Measurements from ENCODE around the gene ARL6IP6. TPM values are rescaled to one million over a fixed set of nuclear protein-coding genes. Genes with fewer than 3 reads are reported as not detected.

Gene ARL6IP6
- 17.3 and 18.1 TPM in 2 replicates for total RNA-seq

GRCh38 chr2:152718076-152718908 lies at the start of gene ARL6IP6:
ARL6IP6 (plus strand) TSS chr2:152718620; CDS start chr2:152718625, 5 bp downstream.
- peak; percentile 79 to 92 for DNase-seq (ENCODE audit: low read depth in 2 of 2)

GRCh38 chr2:152674334-152674733 lies 44.1 kb upstream of the ARL6IP6 start:
- no peak for DNase-seq (ENCODE audit: low read depth in 2 of 2)

GRCh38 chr2:152676461-152676860 lies 42.0 kb upstream of the ARL6IP6 start:
- no peak for DNase-seq (ENCODE audit: low read depth in 2 of 2)

GRCh38 chr2:152678808-152679207 lies 39.6 kb upstream of the ARL6IP6 start:
- DNase-seq (ENCODE audit: low read depth in 2 of 2) = no peak

GRCh38 chr2:152682663-152683062 lies 35.8 kb upstream of the ARL6IP6 start:
- no peak for DNase-seq (ENCODE audit: low read depth in 2 of 2)

- DNase-seq (ENCODE audit: low read depth in 2 of 2) = no peak
Observed at GRCh38 chr2:152683400-152683799, 35.0 kb upstream of the ARL6IP6 start.

GRCh38 chr2:152686321-152686720 lies 32.1 kb upstream of the ARL6IP6 start:
- DNase-seq (ENCODE audit: low read depth in 2 of 2) = no peak

- no peak for DNase-seq (ENCODE audit: low read depth in 2 of 2)
Observed at GRCh38 chr2:152693033-152693432, 25.4 kb upstream of the ARL6IP6 start.

GRCh38 chr2:152694161-152694661 lies 24.2 kb upstream of the ARL6IP6 start:
- no peak for DNase-seq (ENCODE audit: low read depth in 2 of 2)

GRCh38 chr2:152695763-152696162 lies 22.7 kb upstream of the ARL6IP6 start:
- no peak for DNase-seq (ENCODE audit: low read depth in 2 of 2)

GRCh38 chr2:152696476-152696875 lies 21.9 kb upstream of the ARL6IP6 start:
- no peak for DNase-seq (ENCODE audit: low read depth in 2 of 2)

- DNase-seq (ENCODE audit: low read depth in 2 of 2) = no peak
Observed at GRCh38 chr2:152701198-152701597, 17.2 kb upstream of the ARL6IP6 start.

GRCh38 chr2:152706477-152707021 lies 11.9 kb upstream of the ARL6IP6 start:
- no peak for DNase-seq (ENCODE audit: low read depth in 2 of 2)

- no peak for DNase-seq (ENCODE audit: low read depth in 2 of 2)
Observed at GRCh38 chr2:152708742-152709141, 9.7 kb upstream of the ARL6IP6 start.

GRCh38 chr2:152710713-152711112 lies 7.7 kb upstream of the ARL6IP6 start:
- no peak for DNase-seq (ENCODE audit: low read depth in 2 of 2)

GRCh38 chr2:152715112-152715511 lies 3.3 kb upstream of the ARL6IP6 start:
- no peak for DNase-seq (ENCODE audit: low read depth in 2 of 2)

GRCh38 chr2:152715854-152716428 lies 2.5 kb upstream of the ARL6IP6 start:
- DNase-seq (ENCODE audit: low read depth in 2 of 2) = peak in 1 of 2 donors; percentile 42

- DNase-seq (ENCODE audit: low read depth in 2 of 2) = peak in 1 of 2 donors; percentile 40
Observed at GRCh38 chr2:152716805-152717227, 1.6 kb upstream of the ARL6IP6 start.

- peak; percentile 96 to 99 for DNase-seq (ENCODE audit: low read depth in 2 of 2)
Observed at GRCh38 chr2:152717228-152718075, 968 bp upstream of the ARL6IP6 start, which contains the start of gene PRPF40A. PRPF40A (minus strand) TSS chr2:152717461; CDS start chr2:152717439, 22 bp downstream.

- DNase-seq (ENCODE audit: low read depth in 2 of 2) = no peak
Observed at GRCh38 chr2:152718909-152719645, 657 bp downstream of the ARL6IP6 start.

- DNase-seq (ENCODE audit: low read depth in 2 of 2) = no peak
Observed at GRCh38 chr2:152720794-152721193, 2.4 kb downstream of the ARL6IP6 start.
